SK-N-SH treated with all-trans-retinoic acid at 6 μM for 48 hours (cell line): ENCODE measurements around the gene LRRFIP2.

Experiments
- CSDC2 ChIP-seq: fragments of 250-450 bp; sonication (Bioruptor Pico); IDR thresholded peaks from 2 replicates; pipeline ENCODE4 v1.5.0; 2020; ENCODE audit warnings: mild to moderate bottlenecking, moderate library complexity
- CSRNP3 ChIP-seq: fragments of 250-450 bp; sonication (Bioruptor Pico); IDR thresholded peaks from 2 replicates; pipeline ENCODE4 v1.5.1; 2021; ENCODE audit warnings: mild to moderate bottlenecking, moderate library complexity
- PPARA ChIP-seq: fragments of 250-450 bp; sonication (Bioruptor Pico); IDR thresholded peaks from 2 replicates; pipeline ENCODE4 v1.5.0; 2020; ENCODE audit warnings: mild to moderate bottlenecking, borderline replicate concordance
- TSHZ2 ChIP-seq: fragments of 250-450 bp; sonication (Bioruptor Pico); IDR thresholded peaks from 2 replicates; pipeline ENCODE4 v1.5.0; 2020; ENCODE audit warnings: mild to moderate bottlenecking, moderate library complexity
- ZFP3 ChIP-seq: fragments of 250-450 bp; sonication (Bioruptor Pico); IDR thresholded peaks from 2 replicates; pipeline ENCODE4 v1.5.0; 2020; ENCODE audit warnings: mild to moderate bottlenecking, moderate library complexity

GRCh38 chr3:37028329-37028728 lies 146.1 kb downstream of the LRRFIP2 start:
- TF ChIP-seq PPARA (CRISPR knock-in tag) (no peak), CSDC2 (no peak), TSHZ2 (no peak), CSRNP3 (CRISPR knock-in tag) (no peak), ZFP3 (CRISPR knock-in tag) (no peak)
